Measurements from ENCODE around the gene SNRNP40. TPM values are rescaled to one million over a fixed set of nuclear protein-coding genes. Genes with fewer than 3 reads are reported as not detected.

SNRNP40 gene
- total and polyA plus RNA-seq, 4 donors, result 12.3 to 74.3 (median 19.8) TPM

DNA sequence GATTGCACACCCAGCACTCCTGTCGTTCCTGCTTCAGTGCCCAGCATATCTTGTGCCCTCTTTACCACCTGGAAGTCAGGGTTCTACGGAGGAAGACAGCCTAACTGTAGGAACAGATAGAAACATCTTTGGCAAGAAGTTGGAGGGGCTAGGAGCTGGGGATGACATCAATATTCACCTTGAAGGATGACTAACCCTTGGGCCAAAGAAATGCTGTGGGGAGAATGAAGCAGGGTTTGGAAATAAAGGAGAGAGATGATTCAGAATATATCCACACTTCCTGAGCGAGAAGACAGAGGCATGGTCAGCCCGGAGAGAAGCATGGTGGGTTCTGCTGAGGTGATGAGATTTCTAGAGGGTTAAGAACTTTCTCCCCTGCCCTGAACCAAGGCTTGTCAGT is 52.3 kb downstream of the SNRNP40 start:
- H3K27me3 ChIP-seq (ENCODE audit: control insufficient read depth in 4 of 4, insufficient read depth in 4 of 4, low read length in 3 of 4), result peaks cover 0 to 7% (median 4%) of the 10 kb centered on the region in 4 donors
- no peak overlapping the region for H3K27ac ChIP-seq (ENCODE audit: low read depth in 1 of 2, low read length in 2 of 2)
- no peak for DNase-seq (ENCODE audit: low spot score)
- 74% methylated on average over 4 of the region's 4 CpGs for WGBS
- no peak overlapping the region for H3K9ac ChIP-seq (ENCODE audit: low read depth in 1 of 2, low read length in 2 of 2)
- no peak for TF ChIP-seq SP1 (IDR thresholded peaks at IDR 0.05)
- TF ChIP-seq TAF1 (conservative IDR thresholded peaks at IDR 0.05), result no peak
- TF ChIP-seq, protein P1, sequence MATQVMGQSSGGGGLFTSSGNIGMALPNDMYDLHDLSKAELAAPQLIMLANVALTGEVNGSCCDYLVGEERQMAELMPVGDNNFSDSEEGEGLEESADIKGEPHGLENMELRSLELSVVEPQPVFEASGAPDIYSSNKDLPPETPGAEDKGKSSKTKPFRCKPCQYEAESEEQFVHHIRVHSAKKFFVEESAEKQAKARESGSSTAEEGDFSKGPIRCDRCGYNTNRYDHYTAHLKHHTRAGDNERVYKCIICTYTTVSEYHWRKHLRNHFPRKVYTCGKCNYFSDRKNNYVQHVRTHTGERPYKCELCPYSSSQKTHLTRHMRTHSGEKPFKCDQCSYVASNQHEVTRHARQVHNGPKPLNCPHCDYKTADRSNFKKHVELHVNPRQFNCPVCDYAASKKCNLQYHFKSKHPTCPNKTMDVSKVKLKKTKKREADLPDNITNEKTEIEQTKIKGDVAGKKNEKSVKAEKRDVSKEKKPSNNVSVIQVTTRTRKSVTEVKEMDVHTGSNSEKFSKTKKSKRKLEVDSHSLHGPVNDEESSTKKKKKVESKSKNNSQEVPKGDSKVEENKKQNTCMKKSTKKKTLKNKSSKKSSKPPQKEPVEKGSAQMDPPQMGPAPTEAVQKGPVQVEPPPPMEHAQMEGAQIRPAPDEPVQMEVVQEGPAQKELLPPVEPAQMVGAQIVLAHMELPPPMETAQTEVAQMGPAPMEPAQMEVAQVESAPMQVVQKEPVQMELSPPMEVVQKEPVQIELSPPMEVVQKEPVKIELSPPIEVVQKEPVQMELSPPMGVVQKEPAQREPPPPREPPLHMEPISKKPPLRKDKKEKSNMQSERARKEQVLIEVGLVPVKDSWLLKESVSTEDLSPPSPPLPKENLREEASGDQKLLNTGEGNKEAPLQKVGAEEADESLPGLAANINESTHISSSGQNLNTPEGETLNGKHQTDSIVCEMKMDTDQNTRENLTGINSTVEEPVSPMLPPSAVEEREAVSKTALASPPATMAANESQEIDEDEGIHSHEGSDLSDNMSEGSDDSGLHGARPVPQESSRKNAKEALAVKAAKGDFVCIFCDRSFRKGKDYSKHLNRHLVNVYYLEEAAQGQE (IDR thresholded peaks at IDR 0.05), result no peak
- TF ChIP-seq, protein P2, sequence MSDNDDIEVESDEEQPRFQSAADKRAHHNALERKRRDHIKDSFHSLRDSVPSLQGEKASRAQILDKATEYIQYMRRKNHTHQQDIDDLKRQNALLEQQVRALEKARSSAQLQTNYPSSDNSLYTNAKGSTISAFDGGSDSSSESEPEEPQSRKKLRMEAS (IDR thresholded peaks at IDR 0.05), result no peak
- no peaks in the 10 kb centered on the region for H3K9me3 ChIP-seq (ENCODE audit: control insufficient read depth in 4 of 4, low read length in 3 of 4)
- H3K36me3 ChIP-seq (ENCODE audit: control insufficient read depth in 4 of 4, insufficient read depth in 3 of 4, low read depth in 1 of 4, low read length in 3 of 4), result no peaks in the 10 kb centered on the region
- peaks cover 0 to 4% (median 2%) of the 10 kb centered on the region in 4 donors for H3K4me1 ChIP-seq (ENCODE audit: control insufficient read depth in 4 of 4, insufficient read depth in 4 of 4, low read length in 3 of 4)
- no peak overlapping the region for H3K4me3 ChIP-seq (ENCODE audit: low read depth in 1 of 3, low read length in 3 of 3)

DNA sequence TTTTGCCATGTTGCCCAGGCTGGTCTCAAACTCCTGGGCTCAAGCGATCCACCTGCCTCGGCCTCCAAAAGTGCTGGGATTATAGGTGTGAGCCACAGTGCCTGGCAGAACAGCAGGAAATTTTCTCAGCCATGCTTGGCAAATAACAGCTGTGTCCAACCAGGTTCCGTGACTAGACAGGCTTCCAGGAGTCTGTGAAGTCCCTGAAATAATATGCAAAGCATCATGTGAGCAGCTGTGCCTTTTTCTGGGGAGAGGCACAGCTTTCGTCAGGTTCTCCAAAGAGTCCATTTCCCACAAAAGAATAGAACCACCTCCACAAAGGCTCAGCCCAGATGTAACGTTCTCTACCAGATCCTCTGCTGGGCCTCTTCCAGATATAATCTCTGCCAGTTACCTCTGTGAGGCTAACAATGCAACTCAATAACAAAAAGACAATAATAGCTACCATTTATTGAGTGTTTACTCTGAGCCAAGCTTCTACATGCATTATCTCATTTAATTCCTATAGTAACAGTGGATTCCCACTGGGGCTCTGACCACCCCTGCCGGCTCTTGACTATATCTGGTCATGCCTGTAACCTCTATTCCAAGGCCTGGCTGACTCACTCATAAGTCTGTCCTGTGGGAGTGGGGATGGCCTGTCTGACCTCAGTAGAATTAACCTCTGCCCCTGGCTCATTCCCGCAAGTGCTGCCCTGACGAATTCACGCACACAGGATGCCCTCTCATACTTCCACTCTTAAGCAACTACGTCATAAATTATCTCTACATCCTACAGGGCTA is 52.9 kb downstream of the SNRNP40 start:
- Histone ChIP-seq H3K9me3 (ENCODE audit: control insufficient read depth in 4 of 4, low read length in 3 of 4) (no peaks in the 10 kb centered on the region), H3K27me3 (ENCODE audit: control insufficient read depth in 4 of 4, insufficient read depth in 4 of 4, low read length in 3 of 4) (peaks cover 0 to 7% (median 7%) of the 10 kb centered on the region in 4 donors), H3K27ac (ENCODE audit: low read depth in 1 of 2, low read length in 2 of 2) (no peak overlapping the region), H3K36me3 (ENCODE audit: control insufficient read depth in 4 of 4, insufficient read depth in 3 of 4, low read depth in 1 of 4, low read length in 3 of 4) (no peaks in the 10 kb centered on the region), H3K4me1 (ENCODE audit: control insufficient read depth in 4 of 4, insufficient read depth in 4 of 4, low read length in 3 of 4) (peaks cover 4 to 10% (median 7%) of the 10 kb centered on the region in 4 donors), H3K9ac (ENCODE audit: low read depth in 1 of 2, low read length in 2 of 2) (no peak overlapping the region), H3K4me3 (ENCODE audit: low read depth in 1 of 3, low read length in 3 of 3) (no peak overlapping the region)
- WGBS, result 76% methylated on average over 10 of the region's 10 CpGs
- no peak for DNase-seq (ENCODE audit: low spot score)
- TF ChIP-seq TAF1 (conservative IDR thresholded peaks at IDR 0.05) (no peak), JUND (IDR thresholded peaks at IDR 0.05) (no peak), YY1 (IDR thresholded peaks at IDR 0.05) (no peak), GABPA (IDR thresholded peaks at IDR 0.05 in 1 of 2, conservative IDR thresholded peaks at IDR 0.05 in 1 of 2) (no peak), HNF4A (conservative IDR thresholded peaks at IDR 0.05) (no peak), FOXA1 (IDR thresholded peaks at IDR 0.05) (no peak), RAD21 (IDR thresholded peaks at IDR 0.05) (no peak), EGR1 (IDR thresholded peaks at IDR 0.05; ENCODE audit: low read depth in 2 of 2) (no peak), RXRA (IDR thresholded peaks at IDR 0.05) (no peak), HNF4G (IDR thresholded peaks at IDR 0.05) (no peak), SP1 (IDR thresholded peaks at IDR 0.05) (no peak), NR2F2 (IDR thresholded peaks at IDR 0.05) (no peak), FOXA2 (IDR thresholded peaks at IDR 0.05) (no peak)
- TF ChIP-seq, protein P2 (IDR thresholded peaks at IDR 0.05), result no peak
- TF ChIP-seq, protein P3, sequence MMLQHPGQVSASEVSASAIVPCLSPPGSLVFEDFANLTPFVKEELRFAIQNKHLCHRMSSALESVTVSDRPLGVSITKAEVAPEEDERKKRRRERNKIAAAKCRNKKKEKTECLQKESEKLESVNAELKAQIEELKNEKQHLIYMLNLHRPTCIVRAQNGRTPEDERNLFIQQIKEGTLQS (IDR thresholded peaks at IDR 0.05), result no peak
- TF ChIP-seq, protein P1 (IDR thresholded peaks at IDR 0.05), result no peak
- TF ChIP-seq, protein P4, sequence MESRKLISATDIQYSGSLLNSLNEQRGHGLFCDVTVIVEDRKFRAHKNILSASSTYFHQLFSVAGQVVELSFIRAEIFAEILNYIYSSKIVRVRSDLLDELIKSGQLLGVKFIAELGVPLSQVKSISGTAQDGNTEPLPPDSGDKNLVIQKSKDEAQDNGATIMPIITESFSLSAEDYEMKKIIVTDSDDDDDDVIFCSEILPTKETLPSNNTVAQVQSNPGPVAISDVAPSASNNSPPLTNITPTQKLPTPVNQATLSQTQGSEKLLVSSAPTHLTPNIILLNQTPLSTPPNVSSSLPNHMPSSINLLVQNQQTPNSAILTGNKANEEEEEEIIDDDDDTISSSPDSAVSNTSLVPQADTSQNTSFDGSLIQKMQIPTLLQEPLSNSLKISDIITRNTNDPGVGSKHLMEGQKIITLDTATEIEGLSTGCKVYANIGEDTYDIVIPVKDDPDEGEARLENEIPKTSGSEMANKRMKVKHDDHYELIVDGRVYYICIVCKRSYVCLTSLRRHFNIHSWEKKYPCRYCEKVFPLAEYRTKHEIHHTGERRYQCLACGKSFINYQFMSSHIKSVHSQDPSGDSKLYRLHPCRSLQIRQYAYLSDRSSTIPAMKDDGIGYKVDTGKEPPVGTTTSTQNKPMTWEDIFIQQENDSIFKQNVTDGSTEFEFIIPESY (IDR thresholded peaks at IDR 0.05), result no peak
- TF ChIP-seq, protein P5, sequence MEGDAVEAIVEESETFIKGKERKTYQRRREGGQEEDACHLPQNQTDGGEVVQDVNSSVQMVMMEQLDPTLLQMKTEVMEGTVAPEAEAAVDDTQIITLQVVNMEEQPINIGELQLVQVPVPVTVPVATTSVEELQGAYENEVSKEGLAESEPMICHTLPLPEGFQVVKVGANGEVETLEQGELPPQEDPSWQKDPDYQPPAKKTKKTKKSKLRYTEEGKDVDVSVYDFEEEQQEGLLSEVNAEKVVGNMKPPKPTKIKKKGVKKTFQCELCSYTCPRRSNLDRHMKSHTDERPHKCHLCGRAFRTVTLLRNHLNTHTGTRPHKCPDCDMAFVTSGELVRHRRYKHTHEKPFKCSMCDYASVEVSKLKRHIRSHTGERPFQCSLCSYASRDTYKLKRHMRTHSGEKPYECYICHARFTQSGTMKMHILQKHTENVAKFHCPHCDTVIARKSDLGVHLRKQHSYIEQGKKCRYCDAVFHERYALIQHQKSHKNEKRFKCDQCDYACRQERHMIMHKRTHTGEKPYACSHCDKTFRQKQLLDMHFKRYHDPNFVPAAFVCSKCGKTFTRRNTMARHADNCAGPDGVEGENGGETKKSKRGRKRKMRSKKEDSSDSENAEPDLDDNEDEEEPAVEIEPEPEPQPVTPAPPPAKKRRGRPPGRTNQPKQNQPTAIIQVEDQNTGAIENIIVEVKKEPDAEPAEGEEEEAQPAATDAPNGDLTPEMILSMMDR (IDR thresholded peaks at IDR 0.05; ENCODE audit: low read depth, low read length, missing input control), result no peak
